Measurements from ENCODE around the gene BAAT.
"Not testable (repeated sequence)": the region's sequence is repeated elsewhere in the genome, so short reads cannot be mapped to it uniquely, and the experiment has no call there.

The BAAT gene

DNA sequence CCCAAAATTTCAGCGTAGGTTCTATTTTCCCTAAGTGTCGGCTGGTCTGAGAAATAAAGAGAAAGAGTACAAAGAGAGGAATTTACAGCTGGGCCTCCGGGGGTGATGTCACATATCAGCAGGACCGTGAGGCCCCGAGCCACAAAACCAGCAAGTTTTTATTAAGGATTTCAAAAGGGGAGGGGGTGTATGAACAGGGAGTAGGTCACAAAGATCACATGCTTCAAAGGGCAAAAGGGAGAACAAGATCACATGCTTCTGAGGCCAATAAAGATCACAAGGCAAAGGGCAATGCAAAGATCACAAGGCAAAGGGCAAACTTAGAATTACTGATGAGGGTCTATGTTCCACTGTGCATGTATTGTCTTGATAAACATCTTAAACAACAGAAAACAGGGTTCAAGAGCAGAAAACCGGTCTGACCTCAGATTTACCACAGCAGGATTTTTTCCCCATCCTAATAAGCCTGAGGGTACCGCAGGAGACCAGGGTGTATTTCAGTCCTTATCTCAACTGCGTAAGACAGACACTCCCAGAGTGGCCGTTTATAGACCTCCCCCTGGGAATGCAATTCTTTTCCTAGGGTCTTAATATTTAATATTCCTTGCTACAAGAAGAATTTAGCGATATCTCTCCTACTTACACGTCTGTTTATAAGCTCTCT, at the start of gene BAAT:
Gene BAAT (minus strand): TSS at position 134 of the 664 bp plus-strand sequence. CDS start 13,602 bp downstream, outside the sequence.
- H3K27ac Mint-ChIP-seq; H3K27me3 Mint-ChIP-seq (ENCODE audit: low read depth); H3K4me1 Mint-ChIP-seq (ENCODE audit: low read depth); DNase-seq (ENCODE audit: low spot score); H3K4me3 Mint-ChIP-seq: not testable (repeated sequence)
- peaks cover 16% of the 10 kb centered on the region for H3K9me3 Mint-ChIP-seq
- peaks cover 30% of the 10 kb centered on the region for H3K36me3 Mint-ChIP-seq (ENCODE audit: low read depth)

DNA sequence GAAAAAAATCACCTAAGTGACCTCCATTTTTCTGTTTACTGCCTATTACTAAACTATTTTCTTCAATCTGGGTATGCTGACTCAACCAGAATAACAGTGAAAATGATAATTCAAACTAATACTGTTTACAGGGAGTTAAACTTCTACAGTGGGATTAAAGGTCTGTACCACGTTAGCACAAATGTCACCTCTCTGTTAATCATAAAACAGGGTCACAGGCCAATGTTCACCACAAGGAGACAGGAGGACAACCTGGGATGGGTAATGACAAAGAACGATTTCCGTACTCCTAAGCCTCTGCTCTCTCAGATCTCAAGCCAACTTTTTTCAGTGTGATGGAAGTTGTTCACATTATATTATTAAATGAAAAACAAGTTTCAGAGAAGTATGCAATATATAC, 48.4 kb upstream of the BAAT start:
- no peak overlapping the region for H3K27ac Mint-ChIP-seq
- H3K27me3 Mint-ChIP-seq (ENCODE audit: low read depth): peaks cover 4% of the 10 kb centered on the region
- H3K4me3 Mint-ChIP-seq: no peak overlapping the region
- no peaks in the 10 kb centered on the region for H3K4me1 Mint-ChIP-seq (ENCODE audit: low read depth)
- no peaks in the 10 kb centered on the region for H3K9me3 Mint-ChIP-seq
- DNase-seq (ENCODE audit: low spot score): no peak
- H3K36me3 Mint-ChIP-seq (ENCODE audit: low read depth): no peaks in the 10 kb centered on the region

DNA sequence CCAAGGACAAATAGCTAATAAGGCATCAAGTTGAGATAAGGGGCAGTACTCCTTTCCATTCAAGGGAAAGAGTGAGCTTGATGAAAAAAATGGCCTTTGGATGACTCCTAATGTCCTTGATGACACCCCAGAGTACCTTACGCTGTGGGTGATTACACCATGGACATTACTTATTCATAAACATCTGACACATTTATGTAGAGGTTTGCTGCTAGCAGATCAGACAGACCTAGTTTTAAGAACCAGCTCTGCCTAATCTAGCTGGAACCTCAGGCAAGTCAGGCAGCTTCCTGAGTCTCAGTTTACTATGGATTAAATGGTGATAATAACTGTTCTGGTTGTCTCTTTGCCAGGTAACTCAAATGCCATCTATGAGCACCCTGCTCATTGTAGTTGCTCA, 47.9 kb upstream of the BAAT start:
- Mint-ChIP-seq H3K4me3 (no peak overlapping the region), H3K9me3 (no peaks in the 10 kb centered on the region), H3K36me3 (ENCODE audit: low read depth) (no peaks in the 10 kb centered on the region), H3K27ac (no peak overlapping the region), H3K4me1 (ENCODE audit: low read depth) (no peaks in the 10 kb centered on the region), H3K27me3 (ENCODE audit: low read depth) (peaks cover 4% of the 10 kb centered on the region)
- no peak for DNase-seq (ENCODE audit: low spot score)

DNA sequence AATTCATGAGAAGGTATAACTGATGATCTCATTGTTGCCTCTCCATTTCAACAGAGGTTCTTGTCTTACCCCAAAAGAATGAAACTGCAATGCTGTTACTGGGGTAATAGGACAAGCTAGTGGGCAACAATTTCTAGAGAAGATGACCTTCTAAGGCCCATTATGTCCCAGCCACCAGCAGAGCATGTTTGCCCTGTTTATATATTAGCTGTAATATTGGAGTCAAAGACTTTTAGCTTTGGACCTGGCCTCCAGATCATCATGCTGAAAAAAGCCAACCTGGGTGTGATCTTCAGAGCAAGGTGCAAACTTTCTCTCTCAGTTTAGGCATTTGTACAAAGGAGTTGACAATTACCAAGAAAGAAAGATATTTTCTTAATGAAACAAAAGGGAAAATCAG, 47.4 kb upstream of the BAAT start:
- Mint-ChIP-seq H3K27ac (no peak overlapping the region), H3K4me3 (no peak overlapping the region), H3K9me3 (no peaks in the 10 kb centered on the region), H3K36me3 (ENCODE audit: low read depth) (no peaks in the 10 kb centered on the region), H3K4me1 (ENCODE audit: low read depth) (no peaks in the 10 kb centered on the region), H3K27me3 (ENCODE audit: low read depth) (peaks cover 4% of the 10 kb centered on the region)
- DNase-seq (ENCODE audit: low spot score): no peak

DNA sequence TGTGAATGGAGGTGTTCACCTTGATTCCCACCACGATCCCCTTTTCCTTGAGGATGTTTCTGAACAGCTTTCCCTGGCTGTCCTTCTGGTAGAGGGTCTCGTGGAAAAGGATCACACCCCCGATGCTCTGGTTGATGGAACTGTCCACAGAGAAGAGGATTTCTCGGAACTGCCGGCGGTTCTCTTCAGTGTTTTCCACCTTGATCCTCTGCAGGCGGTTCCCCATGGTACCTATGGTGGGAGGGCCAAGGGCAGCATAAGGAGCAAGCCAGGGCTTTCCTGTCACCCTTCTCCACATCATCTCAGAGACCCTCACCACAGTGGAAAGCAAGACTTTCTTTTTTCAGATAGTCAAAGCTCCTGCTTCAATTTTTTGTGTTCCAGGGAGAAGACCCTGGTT, 44.9 kb upstream of the BAAT start:
- Mint-ChIP-seq H3K27me3 (ENCODE audit: low read depth) (no peaks in the 10 kb centered on the region), H3K4me3 (no peak overlapping the region), H3K36me3 (ENCODE audit: low read depth) (no peaks in the 10 kb centered on the region), H3K9me3 (no peaks in the 10 kb centered on the region), H3K27ac (no peak overlapping the region), H3K4me1 (ENCODE audit: low read depth) (no peaks in the 10 kb centered on the region)
- no peak for DNase-seq (ENCODE audit: low spot score)

DNA sequence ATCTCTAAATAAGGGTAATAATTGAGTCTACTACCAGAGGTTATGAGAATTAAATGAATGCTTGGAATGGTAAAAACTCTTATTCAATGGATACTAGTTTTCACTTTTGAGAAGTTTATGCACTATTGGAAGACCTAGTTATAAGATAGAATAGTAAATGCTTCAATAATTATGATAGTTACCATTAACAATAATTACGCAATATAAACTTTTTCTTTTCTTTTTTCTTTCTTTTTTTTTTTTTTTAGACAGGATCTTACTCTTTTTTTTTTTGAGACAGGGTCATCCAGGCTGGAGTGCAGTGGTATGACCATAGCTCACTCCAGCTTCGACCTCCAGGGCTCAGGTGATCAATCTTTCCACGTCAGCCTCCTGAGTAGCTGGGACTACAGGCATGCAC, 44.1 kb upstream of the BAAT start:
- Mint-ChIP-seq H3K27me3 (ENCODE audit: low read depth) (no peaks in the 10 kb centered on the region), H3K4me3 (no peak overlapping the region), H3K4me1 (ENCODE audit: low read depth) (no peaks in the 10 kb centered on the region), H3K9me3 (peaks cover 4% of the 10 kb centered on the region), H3K36me3 (ENCODE audit: low read depth) (no peaks in the 10 kb centered on the region), H3K27ac (no peak overlapping the region)
- DNase-seq (ENCODE audit: low spot score): no peak

DNA sequence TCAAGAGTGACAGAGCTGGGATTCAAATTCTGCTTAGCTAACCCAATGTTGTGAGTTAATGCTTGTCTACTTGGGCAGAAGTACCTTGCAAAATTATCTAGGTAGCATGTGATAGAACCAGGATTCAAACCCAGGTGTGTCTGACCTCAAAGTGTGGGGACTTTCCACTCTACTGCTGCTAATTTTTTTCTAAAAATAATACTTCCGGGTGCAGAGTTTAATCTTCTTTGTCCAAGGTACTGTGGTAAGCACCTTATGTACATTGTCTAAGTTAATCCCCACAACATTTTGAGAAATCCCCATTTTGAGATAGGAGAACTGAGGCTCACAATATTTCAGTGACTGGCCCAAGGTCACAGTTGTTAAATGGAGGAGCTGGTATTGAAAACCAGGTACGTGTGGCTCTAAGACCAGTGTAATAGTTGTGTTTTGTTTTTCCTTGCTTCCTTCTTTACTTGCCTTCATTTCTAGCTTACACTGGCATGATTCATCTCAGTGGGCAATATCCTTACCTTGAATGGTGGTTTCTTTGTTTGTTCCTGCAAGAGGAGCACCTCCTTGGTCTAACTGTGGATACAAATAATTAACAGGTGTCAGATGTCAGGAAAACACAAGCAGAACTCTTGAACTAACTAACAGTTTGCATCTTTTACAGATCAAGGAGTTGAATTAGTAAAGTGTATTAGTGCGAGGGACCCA, 43.3 kb upstream of the BAAT start:
- Mint-ChIP-seq H3K36me3 (ENCODE audit: low read depth) (no peaks in the 10 kb centered on the region), H3K4me3 (no peak overlapping the region), H3K4me1 (ENCODE audit: low read depth) (no peaks in the 10 kb centered on the region), H3K9me3 (peaks cover 4% of the 10 kb centered on the region), H3K27ac (no peak overlapping the region), H3K27me3 (ENCODE audit: low read depth) (no peaks in the 10 kb centered on the region)
- DNase-seq (ENCODE audit: low spot score): no peak

DNA sequence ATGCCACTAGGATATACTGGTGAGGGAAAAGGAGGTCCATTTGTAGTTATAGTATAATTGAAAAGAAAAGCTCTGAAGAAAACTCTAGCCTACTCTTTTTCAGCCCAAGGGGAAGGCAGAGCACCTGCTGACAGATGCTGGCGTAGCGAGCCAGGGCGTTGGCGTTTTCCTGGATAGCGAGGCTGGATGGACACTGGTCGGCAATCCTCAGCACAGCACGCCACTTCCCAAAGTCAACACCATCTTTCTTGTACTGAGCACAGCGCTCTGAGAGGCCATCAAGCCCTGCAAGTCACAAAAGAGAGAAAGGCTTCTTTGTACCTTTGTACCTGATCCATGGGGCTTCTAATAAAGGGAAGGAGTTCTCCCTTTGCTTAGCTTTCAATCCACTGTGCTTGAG, 42.6 kb upstream of the BAAT start:
- no peak for DNase-seq (ENCODE audit: low spot score)
- no peak overlapping the region for H3K27ac Mint-ChIP-seq
- no peaks in the 10 kb centered on the region for H3K4me1 Mint-ChIP-seq (ENCODE audit: low read depth)
- H3K36me3 Mint-ChIP-seq (ENCODE audit: low read depth): no peaks in the 10 kb centered on the region
- H3K9me3 Mint-ChIP-seq: peaks cover 4% of the 10 kb centered on the region
- no peak overlapping the region for H3K4me3 Mint-ChIP-seq
- H3K27me3 Mint-ChIP-seq (ENCODE audit: low read depth): no peaks in the 10 kb centered on the region

DNA sequence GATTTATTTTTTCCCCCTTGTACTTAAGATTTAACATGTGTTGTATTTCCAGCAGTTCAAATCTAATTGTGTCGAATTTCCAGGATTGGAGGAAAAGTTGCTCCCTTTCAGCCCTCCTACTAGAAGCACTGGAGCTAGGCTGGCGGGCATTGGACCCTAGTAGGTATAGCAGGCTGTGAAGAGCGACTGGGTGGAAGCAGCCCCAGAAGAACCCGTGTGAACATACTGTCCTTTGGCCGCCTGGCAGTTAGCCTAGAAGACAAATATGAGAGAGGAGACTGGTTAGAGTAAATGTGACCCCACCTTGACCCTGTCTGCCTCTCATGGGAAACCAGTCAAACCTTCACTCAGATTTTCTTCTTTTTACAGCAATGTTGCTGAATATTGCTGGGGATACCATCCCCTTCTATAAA, 36.9 kb upstream of the BAAT start:
- no peaks in the 10 kb centered on the region for H3K36me3 Mint-ChIP-seq (ENCODE audit: low read depth)
- H3K27ac Mint-ChIP-seq: no peak overlapping the region
- H3K27me3 Mint-ChIP-seq (ENCODE audit: low read depth): no peaks in the 10 kb centered on the region
- H3K4me3 Mint-ChIP-seq: no peak overlapping the region
- no peaks in the 10 kb centered on the region for H3K4me1 Mint-ChIP-seq (ENCODE audit: low read depth)
- peaks cover 23% of the 10 kb centered on the region for H3K9me3 Mint-ChIP-seq
- DNase-seq (ENCODE audit: low spot score): no peak

DNA sequence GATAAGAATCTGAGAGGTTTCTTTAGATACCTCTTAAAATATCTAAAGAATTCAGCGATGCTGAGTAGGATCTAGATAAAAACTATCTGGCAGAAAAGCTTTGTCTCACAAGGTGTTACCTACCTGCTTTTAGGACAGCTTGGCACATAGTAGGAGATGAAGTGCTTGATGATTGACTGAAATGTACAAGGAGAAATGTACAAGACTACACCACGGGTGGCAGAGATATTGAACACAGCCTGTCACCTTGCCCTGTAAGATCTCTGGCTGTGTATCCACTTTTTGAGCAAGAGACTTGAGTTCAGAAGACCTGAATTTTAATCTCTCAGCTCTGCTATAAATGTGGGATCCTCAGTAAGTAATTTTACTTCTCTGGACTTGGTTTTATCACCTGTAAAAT, 35.1 kb upstream of the BAAT start:
- peaks cover 30% of the 10 kb centered on the region for H3K9me3 Mint-ChIP-seq
- H3K36me3 Mint-ChIP-seq (ENCODE audit: low read depth): no peaks in the 10 kb centered on the region
- H3K27ac Mint-ChIP-seq: no peak overlapping the region
- H3K4me1 Mint-ChIP-seq (ENCODE audit: low read depth): no peaks in the 10 kb centered on the region
- DNase-seq (ENCODE audit: low spot score): no peak
- H3K4me3 Mint-ChIP-seq: no peak overlapping the region
- no peaks in the 10 kb centered on the region for H3K27me3 Mint-ChIP-seq (ENCODE audit: low read depth)

DNA sequence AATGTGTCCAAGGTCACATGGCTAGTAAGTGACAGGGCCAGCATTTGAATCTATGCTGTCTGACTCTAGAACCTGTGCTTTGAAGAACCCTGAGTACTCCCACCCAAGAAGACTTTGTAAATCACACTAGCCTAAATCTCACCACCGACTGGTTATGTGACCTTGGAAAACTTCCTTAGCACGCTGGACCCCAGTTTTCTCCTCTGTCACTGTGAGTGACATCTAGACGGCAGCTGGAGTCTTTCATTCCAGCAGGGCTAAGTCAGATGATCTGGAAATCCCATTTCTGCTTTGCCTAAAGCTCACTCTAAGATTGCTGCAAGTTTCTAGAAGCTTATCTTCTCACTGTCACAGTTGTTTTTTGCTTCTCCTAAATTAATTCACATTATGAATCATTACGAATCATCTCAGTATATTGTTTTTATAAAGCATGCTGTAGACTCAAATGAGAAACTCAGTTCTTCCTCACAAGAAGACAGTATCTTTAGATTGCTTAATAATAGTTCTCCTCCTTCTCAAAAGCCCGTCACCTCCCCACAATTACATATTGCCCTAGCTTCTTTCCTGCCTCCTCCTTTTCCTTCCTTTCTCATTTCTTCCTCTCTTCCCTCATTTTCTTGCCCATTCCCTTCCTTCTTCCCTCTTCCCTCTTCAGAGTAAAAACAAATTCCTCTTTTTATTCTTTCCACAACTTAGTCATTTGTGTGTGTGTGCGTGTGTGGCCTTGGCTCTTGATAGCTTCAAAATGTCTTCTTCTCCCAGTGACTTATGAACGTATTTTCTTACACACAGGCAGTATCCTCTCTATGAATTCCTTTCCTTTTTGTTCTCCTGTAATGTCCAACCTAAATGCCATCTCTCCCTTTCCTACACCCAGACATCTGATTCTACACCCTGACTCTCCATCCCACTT, 34.0 kb upstream of the BAAT start:
- no peak for DNase-seq (ENCODE audit: low spot score)
- Mint-ChIP-seq H3K27me3 (ENCODE audit: low read depth) (no peaks in the 10 kb centered on the region), H3K4me3 (no peak overlapping the region), H3K36me3 (ENCODE audit: low read depth) (no peaks in the 10 kb centered on the region), H3K4me1 (ENCODE audit: low read depth) (no peaks in the 10 kb centered on the region), H3K9me3 (peaks cover 36% of the 10 kb centered on the region), H3K27ac (no peak overlapping the region)

DNA sequence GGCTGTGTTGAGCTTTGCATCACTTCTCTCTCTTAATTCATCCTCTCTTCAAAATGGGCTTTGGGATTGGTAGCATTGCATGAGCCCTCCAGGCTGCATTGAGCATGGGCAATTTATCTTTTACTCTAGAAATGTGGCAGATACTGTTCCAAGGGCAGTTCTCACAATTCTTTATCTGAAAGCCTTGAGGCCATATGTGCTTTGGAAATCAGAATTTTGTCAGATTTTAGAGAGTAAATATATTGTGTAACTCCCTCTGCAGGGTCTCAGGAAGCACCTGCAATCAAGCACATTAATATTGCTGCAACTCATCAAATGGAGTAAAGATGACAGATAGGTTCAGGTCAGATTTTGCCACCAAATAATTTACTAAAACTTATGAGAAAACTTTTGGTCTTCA, 33.2 kb upstream of the BAAT start:
- Mint-ChIP-seq H3K27ac (no peak overlapping the region), H3K36me3 (ENCODE audit: low read depth) (peaks cover under 1% of the 10 kb centered on the region)

DNA sequence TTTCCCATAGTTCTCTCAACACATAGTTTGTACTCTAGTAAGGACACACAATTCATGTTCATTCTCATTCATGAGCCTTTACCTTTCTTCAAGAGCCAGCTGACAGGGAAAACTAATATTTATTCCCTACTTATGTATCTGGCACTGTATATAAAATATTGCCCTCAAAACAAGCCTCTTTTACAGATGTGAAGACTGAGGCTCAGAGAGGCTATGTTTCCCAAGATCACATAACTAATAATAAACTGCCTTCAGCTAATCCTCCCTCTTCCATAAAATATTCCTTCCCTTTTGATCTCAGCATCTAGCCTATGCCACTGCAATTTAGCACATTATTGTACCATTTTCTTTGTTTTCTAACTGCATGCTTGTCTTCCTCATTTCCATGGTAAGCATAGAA, 32.6 kb upstream of the BAAT start:
- Mint-ChIP-seq H3K27ac (no peak overlapping the region), H3K4me1 (ENCODE audit: low read depth) (no peaks in the 10 kb centered on the region), H3K4me3 (no peak overlapping the region), H3K9me3 (peaks cover 49% of the 10 kb centered on the region), H3K27me3 (ENCODE audit: low read depth) (no peaks in the 10 kb centered on the region), H3K36me3 (ENCODE audit: low read depth) (peaks cover 5% of the 10 kb centered on the region)
- no peak for DNase-seq (ENCODE audit: low spot score)

More for the DNA sequence above, 33.2 kb upstream of the BAAT start:
- Mint-ChIP-seq H3K9me3 (peaks cover 44% of the 10 kb centered on the region), H3K4me3 (no peak overlapping the region), H3K4me1 (ENCODE audit: low read depth) (no peaks in the 10 kb centered on the region), H3K27me3 (ENCODE audit: low read depth) (no peaks in the 10 kb centered on the region)
- no peak for DNase-seq (ENCODE audit: low spot score)

DNA sequence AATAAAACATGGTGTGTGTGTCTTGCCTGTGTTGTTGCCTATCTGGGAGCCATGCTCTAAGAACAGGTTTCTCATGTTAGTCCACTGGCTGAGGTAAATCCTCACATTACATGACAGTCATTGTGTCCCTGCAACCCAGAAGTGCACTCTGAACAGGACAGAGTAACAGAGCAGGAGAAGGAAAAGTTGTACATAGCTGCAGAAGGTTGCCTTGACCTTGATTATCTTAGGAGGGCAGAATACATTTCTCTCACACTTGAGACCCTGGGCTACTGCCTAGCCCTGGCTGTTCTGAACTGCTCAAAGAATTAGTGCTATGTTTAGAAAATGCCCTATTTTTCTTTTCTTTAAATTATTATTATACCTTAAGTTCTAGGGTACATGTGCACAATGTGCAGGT, 30.8 kb upstream of the BAAT start:
- Mint-ChIP-seq H3K4me1 (ENCODE audit: low read depth) (no peaks in the 10 kb centered on the region), H3K9me3 (peaks cover 64% of the 10 kb centered on the region), H3K27ac (no peak overlapping the region), H3K36me3 (ENCODE audit: low read depth) (peaks cover 11% of the 10 kb centered on the region), H3K27me3 (ENCODE audit: low read depth) (no peaks in the 10 kb centered on the region), H3K4me3 (no peak overlapping the region)
- no peak for DNase-seq (ENCODE audit: low spot score)

All from T-helper 2 cell treated with Interferon-gamma antibody and Interleukin-4, amounts not matched to agents 5 μg/mL and 100 μg/mL, for 36 hours (primary cell).